ENCODE results near the gene TSHZ1.

Gene TSHZ1

DNA sequence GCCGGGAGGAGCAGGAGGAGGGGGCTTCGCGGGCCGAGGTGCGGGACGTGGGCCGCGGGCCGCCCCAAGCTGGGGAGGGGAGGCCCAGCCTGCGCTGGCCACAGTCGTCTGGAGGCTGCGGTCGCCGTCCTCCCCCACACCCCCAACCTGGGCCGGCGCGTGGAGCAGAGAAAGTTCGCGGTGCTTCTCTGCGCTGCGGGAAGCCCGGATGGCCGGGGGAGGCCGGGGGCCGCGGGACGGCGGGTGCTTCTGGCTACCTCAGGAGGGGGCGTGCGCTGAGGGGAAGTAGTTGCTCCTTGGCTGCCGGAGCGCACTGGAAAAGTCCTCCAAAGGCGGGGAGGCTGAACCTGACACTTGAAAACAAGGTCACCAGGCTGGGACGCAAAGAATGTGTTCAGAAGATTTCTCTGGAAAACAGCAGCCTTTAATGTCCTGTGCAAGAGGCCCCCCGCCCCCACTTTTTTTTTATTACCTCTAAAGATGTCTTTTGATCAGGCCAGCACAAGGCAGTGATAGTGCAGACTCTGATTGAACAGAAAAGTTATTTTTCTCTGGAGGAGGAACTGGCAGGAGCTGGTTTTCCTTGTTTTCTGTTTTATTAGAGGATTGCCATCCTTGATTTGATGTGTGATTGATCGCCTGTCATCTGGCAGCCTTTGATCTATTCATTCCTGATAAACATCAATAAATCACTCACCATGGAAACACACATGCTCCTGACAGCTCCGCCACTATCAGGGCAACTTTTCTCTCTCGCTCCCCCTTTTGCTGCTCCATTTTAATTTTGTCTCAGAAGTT is 1.6 kb downstream of the TSHZ1 start:
- H3K36me3 ChIP-seq (ENCODE audit: control insufficient read depth, low read depth, low read length), result no peaks in the 10 kb centered on the region
- H3K27ac ChIP-seq (ENCODE audit: low read length), result no peak overlapping the region
- H3K4me1 ChIP-seq (ENCODE audit: control insufficient read depth, low read depth, low read length), result peaks cover 21% of the 10 kb centered on the region
- H3K4me3 ChIP-seq (ENCODE audit: low read length), result peak overlapping the region; percentile 47
- H3K9ac ChIP-seq (ENCODE audit: low read length), result no peak overlapping the region
- no peaks in the 10 kb centered on the region for H3K9me3 ChIP-seq (ENCODE audit: control insufficient read depth, low read depth, low read length)
- peaks cover 65% of the 10 kb centered on the region for H3K27me3 ChIP-seq (ENCODE audit: control insufficient read depth, insufficient read depth, low read length)

DNA sequence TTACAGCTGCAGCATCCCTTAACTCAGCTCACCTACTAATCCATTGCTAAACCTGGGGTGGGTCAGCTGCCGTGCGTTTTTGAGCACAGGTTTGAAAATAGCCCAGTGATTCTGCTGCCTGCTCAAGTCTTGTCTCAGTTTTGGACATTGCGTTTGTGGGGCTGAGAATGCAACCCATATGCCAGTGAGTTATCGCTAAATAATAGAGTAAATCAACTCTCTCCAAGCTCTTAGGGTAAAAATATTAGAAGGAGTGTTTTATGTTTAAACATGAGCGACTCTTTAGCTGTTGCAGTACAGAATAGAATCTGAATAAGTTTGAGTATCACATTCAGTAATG is 2.1 kb downstream of the TSHZ1 start:
- Histone ChIP-seq H3K27ac (ENCODE audit: low read length) (no peak overlapping the region), H3K4me3 (ENCODE audit: low read length) (peak overlapping the region; percentile 47), H3K9me3 (ENCODE audit: control insufficient read depth, low read depth, low read length) (no peaks in the 10 kb centered on the region), H3K4me1 (ENCODE audit: control insufficient read depth, low read depth, low read length) (peaks cover 15% of the 10 kb centered on the region), H3K36me3 (ENCODE audit: control insufficient read depth, low read depth, low read length) (no peaks in the 10 kb centered on the region), H3K27me3 (ENCODE audit: control insufficient read depth, insufficient read depth, low read length) (peaks cover 59% of the 10 kb centered on the region), H3K9ac (ENCODE audit: low read length) (no peak overlapping the region)

DNA sequence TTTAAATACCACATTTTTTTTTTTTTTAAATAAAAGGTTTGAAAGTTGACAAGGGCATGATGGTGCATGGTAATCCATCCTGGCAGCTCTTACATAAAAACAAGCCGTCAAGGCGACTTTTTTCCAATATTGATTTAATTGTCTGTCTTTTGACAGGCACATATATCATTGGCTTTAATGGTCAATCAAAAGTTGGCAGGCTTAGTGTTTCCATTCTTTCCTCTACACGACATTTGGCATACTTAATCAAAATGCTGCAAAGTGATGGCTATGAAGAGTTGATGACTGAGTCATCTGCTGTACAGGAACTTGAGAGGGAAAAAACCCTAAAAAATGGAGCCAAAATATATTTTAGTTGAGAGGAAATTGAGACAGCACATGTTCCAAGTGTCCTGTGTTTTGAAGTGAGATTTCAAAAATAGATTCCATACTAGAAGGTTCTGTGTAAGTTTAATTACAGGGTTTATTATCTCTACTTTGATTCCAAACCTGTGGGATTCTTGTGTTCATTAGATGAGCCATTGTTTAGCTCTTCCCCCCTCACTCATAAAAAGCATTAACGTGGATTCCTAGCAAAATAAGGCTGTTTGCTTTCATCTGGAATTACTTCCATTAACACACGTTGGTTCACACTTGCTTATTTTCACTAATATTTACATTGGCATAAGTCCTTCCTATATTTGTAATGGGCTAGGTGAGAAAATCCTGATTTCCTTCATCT is 3.2 kb downstream of the TSHZ1 start:
- Histone ChIP-seq H3K36me3 (ENCODE audit: control insufficient read depth, low read depth, low read length) (no peaks in the 10 kb centered on the region), H3K27ac (ENCODE audit: low read length) (no peak overlapping the region), H3K9me3 (ENCODE audit: control insufficient read depth, low read depth, low read length) (no peaks in the 10 kb centered on the region), H3K9ac (ENCODE audit: low read length) (no peak overlapping the region), H3K4me1 (ENCODE audit: control insufficient read depth, low read depth, low read length) (peaks cover 12% of the 10 kb centered on the region), H3K4me3 (ENCODE audit: low read length) (no peak overlapping the region), H3K27me3 (ENCODE audit: control insufficient read depth, insufficient read depth, low read length) (peaks cover 52% of the 10 kb centered on the region)

DNA sequence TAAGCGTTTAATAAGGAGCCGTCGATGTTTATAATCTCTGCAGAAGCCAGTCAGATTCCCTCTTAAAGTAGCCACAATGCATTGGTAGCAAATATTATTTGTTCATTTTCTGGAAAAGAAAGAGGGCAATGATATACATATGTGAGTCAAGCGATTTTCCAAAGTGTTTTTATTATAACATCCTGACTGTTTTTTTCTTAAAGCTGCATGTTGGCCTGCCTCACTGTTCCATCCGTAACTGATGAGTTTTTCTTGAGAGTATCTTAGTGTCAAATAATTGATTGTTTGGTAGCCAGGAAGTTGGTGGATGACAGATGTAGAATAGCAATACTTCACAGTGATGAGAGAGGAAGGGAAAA is 3.7 kb downstream of the TSHZ1 start:
- H3K9me3 ChIP-seq (ENCODE audit: control insufficient read depth, low read depth, low read length), result no peaks in the 10 kb centered on the region
- no peak overlapping the region for H3K9ac ChIP-seq (ENCODE audit: low read length)
- peaks cover 12% of the 10 kb centered on the region for H3K4me1 ChIP-seq (ENCODE audit: control insufficient read depth, low read depth, low read length)
- no peaks in the 10 kb centered on the region for H3K36me3 ChIP-seq (ENCODE audit: control insufficient read depth, low read depth, low read length)
- H3K27me3 ChIP-seq (ENCODE audit: control insufficient read depth, insufficient read depth, low read length), result peaks cover 52% of the 10 kb centered on the region
- H3K4me3 ChIP-seq (ENCODE audit: low read length), result no peak overlapping the region
- no peak overlapping the region for H3K27ac ChIP-seq (ENCODE audit: low read length)

DNA sequence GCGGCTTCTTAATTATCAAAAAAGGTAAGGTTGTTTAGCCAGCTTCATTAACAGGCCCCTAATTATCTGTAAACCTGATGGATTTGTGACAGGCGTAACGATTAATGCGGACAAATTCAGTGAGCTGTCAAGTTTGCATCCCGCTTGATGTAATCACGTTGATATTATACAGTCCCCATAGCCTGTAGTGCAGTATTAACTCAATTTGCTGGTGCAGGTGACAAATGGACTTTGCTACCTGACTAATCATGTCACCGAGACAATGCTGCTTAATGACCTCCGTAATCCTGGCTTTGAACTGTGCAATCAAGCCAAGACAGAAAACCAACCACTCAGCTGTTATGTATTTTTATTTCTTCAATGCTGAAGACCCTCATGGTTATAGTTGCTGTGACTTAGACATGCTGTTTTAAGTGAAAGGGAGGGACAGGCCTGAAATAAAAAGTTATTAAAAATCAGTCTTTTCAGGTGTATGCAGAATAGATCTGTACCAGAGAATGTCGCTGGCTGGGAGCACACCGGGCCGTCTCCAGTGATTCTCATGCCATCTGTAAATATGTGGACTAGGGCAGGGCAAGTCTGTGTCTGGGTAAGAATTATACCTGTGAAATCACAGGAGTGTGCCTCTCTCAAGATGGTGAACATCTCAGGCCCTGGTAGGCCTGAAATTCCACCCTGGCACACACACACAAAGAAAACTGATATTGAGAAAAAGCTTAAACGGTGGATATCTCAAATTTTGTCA is 4.3 kb downstream of the TSHZ1 start:
- Histone ChIP-seq H3K9ac (ENCODE audit: low read length) (no peak overlapping the region), H3K36me3 (ENCODE audit: control insufficient read depth, low read depth, low read length) (no peaks in the 10 kb centered on the region), H3K4me1 (ENCODE audit: control insufficient read depth, low read depth, low read length) (peaks cover 12% of the 10 kb centered on the region), H3K4me3 (ENCODE audit: low read length) (no peak overlapping the region), H3K9me3 (ENCODE audit: control insufficient read depth, low read depth, low read length) (no peaks in the 10 kb centered on the region), H3K27ac (ENCODE audit: low read length) (no peak overlapping the region), H3K27me3 (ENCODE audit: control insufficient read depth, insufficient read depth, low read length) (peaks cover 47% of the 10 kb centered on the region)

DNA sequence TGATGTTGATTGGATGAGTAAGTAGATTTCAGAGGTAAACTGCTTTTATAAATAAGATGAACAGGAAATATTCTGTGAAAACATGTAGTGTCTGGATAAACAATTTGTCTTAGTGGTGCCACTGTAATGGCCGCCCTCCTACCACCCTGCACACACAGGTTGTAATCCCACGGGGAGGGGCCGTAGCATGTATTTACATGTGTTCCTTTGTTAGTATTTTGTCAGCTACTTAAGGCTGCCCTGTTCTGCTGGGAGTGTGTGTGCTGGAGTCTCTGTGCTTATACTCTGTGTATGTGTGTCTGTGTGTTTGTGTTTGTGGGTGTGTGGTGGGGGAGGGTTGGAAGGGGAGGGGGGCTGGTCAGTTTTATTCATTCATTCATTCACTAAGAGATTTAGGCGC is 5.1 kb downstream of the TSHZ1 start:
- Histone ChIP-seq H3K9ac (ENCODE audit: low read length) (no peak overlapping the region), H3K36me3 (ENCODE audit: control insufficient read depth, low read depth, low read length) (no peaks in the 10 kb centered on the region), H3K4me3 (ENCODE audit: low read length) (no peak overlapping the region), H3K4me1 (ENCODE audit: control insufficient read depth, low read depth, low read length) (peaks cover 8% of the 10 kb centered on the region), H3K9me3 (ENCODE audit: control insufficient read depth, low read depth, low read length) (no peaks in the 10 kb centered on the region), H3K27me3 (ENCODE audit: control insufficient read depth, insufficient read depth, low read length) (peaks cover 39% of the 10 kb centered on the region), H3K27ac (ENCODE audit: low read length) (no peak overlapping the region)

DNA sequence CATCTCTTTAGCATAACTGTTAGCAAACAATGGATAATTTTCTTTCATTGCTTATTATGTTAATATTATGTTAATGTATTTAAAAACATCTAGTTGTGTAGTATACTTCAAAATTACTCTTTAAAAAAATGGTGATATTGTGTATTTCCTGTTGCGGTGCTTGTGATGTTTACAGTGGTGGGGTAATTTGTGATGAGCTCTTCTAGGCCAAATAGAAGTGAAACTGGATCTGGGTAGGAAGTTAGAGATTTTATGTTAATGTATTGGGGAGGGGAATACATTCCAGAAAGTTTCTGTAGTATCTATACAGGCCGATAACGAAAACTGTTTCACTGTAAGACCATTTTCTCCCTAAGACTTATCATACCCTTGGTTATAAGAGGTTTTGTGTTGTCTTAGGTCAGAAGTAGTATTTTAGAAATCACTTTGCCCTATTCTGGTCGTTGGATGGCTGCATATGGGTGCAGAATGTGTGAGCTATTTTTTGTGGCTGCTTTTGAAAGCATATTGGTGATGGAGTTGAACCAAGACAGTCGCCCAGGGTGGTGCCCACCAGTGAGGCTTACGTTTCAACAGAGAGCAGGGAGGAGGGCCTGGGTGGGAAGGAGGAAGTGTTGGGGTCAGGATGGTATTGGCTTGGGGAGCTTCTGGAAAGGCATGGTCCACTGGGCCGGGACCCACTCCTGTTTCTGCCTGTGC is 5.8 kb downstream of the TSHZ1 start:
- Histone ChIP-seq H3K27ac (ENCODE audit: low read length) (no peak overlapping the region), H3K9me3 (ENCODE audit: control insufficient read depth, low read depth, low read length) (no peaks in the 10 kb centered on the region), H3K4me1 (ENCODE audit: control insufficient read depth, low read depth, low read length) (peaks cover 8% of the 10 kb centered on the region), H3K36me3 (ENCODE audit: control insufficient read depth, low read depth, low read length) (no peaks in the 10 kb centered on the region), H3K27me3 (ENCODE audit: control insufficient read depth, insufficient read depth, low read length) (peaks cover 33% of the 10 kb centered on the region), H3K4me3 (ENCODE audit: low read length) (no peak overlapping the region), H3K9ac (ENCODE audit: low read length) (no peak overlapping the region)

DNA sequence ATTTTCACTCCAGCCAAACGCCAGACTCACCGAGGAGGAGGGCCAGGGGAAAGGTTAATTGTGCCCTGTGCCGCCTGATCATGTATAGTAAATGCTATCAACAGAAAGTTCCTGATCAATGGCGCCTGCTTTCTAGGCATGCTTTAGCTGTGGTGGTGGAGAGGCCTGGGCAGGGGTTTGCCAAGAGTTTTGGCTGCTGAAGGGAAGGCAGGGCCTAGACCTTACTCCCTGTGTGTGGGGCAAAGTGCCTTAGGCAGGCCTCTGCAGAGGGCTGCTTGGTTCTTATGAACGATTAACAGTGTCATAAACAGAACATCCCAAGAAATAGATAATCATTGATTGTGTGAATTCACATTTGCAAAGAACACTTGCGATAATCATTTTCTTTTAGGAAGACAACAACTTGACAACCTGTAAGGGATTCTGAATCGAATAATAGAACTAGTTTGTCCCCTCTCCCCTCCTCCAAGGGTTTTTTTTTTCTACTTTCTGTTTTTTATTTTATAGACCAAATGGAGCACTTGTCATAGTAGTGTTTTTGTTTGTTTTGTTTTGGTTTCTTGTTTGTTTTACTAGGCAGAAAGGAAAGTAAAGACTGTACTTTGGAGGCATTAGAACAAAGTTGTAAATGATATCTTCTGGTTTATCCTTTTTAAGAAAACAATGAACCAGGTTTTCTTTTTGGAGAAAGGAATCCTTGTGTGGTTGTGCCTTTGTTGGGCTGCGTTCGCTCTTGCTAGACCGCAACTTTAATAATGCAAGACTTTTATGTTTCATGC is 6.5 kb downstream of the TSHZ1 start:
- Histone ChIP-seq H3K9me3 (ENCODE audit: control insufficient read depth, low read depth, low read length) (no peaks in the 10 kb centered on the region), H3K4me3 (ENCODE audit: low read length) (no peak overlapping the region), H3K9ac (ENCODE audit: low read length) (no peak overlapping the region), H3K27ac (ENCODE audit: low read length) (no peak overlapping the region), H3K4me1 (ENCODE audit: control insufficient read depth, low read depth, low read length) (peaks cover 8% of the 10 kb centered on the region), H3K27me3 (ENCODE audit: control insufficient read depth, insufficient read depth, low read length) (peaks cover 29% of the 10 kb centered on the region), H3K36me3 (ENCODE audit: control insufficient read depth, low read depth, low read length) (no peaks in the 10 kb centered on the region)

DNA sequence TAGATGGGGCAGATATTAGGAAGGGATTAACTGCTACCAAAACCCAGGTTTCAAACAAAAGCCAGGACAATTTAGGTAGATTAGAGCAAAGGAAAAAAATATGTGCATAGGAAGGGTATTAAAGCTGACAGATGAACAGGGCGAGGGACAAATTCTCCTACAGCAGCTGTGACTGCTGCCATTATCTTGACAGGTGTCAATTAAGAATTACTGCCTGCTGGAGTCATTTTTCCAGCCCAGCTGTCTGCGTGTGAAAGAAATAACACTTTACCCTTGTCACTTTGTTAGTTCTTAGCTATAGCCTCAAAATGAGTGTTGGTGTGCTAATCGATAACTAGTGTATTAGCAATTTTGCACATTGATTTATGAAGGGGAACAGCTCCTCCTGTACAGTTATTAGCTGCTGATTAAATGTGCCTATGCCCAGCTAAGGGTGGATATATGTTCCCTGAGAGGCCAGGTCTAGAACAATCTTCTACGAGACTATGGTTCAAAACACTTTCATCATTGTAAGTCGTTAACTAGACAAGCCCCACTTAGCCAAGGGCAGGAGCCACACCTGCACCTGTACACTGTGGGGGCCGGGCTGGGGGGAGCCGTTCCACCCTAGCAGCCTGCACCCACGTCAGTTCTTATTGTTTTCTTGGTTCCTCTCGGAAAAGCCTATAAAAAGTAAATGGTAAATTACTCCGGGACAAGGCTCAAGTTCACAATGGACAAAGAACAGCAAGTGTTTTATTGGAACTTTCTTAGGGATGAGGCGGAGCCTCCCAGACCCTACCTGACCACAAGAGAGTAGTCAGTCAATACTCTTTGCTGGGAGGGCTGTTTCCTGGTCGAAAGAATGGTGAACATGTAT is 7.7 kb downstream of the TSHZ1 start:
- no peaks in the 10 kb centered on the region for H3K4me1 ChIP-seq (ENCODE audit: control insufficient read depth, low read depth, low read length)
- no peak overlapping the region for H3K9ac ChIP-seq (ENCODE audit: low read length)
- H3K27me3 ChIP-seq (ENCODE audit: control insufficient read depth, insufficient read depth, low read length), result peaks cover 17% of the 10 kb centered on the region
- no peaks in the 10 kb centered on the region for H3K9me3 ChIP-seq (ENCODE audit: control insufficient read depth, low read depth, low read length)
- H3K4me3 ChIP-seq (ENCODE audit: low read length), result no peak overlapping the region
- no peak overlapping the region for H3K27ac ChIP-seq (ENCODE audit: low read length)
- no peaks in the 10 kb centered on the region for H3K36me3 ChIP-seq (ENCODE audit: control insufficient read depth, low read depth, low read length)

DNA sequence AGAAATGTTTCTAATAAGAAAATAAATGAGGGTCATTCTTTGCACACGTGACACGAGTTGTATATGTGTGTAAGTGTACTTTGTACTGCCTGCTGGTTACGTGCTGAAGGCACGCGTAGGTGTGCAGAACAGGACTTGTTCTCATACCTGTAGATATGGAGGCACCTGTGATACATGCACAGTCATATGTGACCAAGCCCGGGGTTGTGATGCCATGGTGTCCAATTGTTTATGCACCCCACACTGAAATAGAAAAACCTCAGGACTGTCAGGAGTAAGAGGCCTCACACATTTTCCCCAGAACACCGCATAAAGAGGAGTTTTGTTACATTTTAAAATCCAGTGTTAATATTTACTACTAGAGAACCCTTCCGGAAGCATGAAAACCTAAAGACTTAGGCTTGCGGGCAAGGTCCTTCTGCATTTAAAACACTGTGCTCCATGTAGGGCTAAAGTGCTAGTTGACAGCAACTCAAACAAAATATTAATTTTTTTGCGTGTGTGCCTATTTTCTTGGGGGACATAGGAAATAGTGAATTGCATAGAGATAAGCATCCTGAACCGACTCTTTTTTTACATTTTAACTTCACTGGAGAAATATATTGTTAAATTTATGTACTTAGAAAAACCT is 9.3 kb downstream of the TSHZ1 start:
- Histone ChIP-seq H3K4me3 (ENCODE audit: low read length) (no peak overlapping the region), H3K9ac (ENCODE audit: low read length) (no peak overlapping the region), H3K9me3 (ENCODE audit: control insufficient read depth, low read depth, low read length) (no peaks in the 10 kb centered on the region), H3K27ac (ENCODE audit: low read length) (no peak overlapping the region), H3K27me3 (ENCODE audit: control insufficient read depth, insufficient read depth, low read length) (peaks cover 1% of the 10 kb centered on the region), H3K4me1 (ENCODE audit: control insufficient read depth, low read depth, low read length) (no peaks in the 10 kb centered on the region), H3K36me3 (ENCODE audit: control insufficient read depth, low read depth, low read length) (no peaks in the 10 kb centered on the region)

All from iPS-18a (cell line).